Endodermal cell (in vitro differentiated cells): ENCODE results near the gene SNX19. TPM values are rescaled to one million over a fixed set of nuclear protein-coding genes. Genes with fewer than 3 reads are reported as not detected.

Source experiments
- DNase-seq: peaks from one replicate; pipeline ENCODE4 v3.0.0-alpha.2; 2017
- H3K27ac ChIP-seq: 2 replicates; pipeline ENCODE4 v1.5.1; 2013; ENCODE audit warnings: mild to moderate bottlenecking, low read depth, low read length, moderate library complexity
- H3K27me3 ChIP-seq: 2 replicates; pipeline ENCODE4 v1.6.1; 2013; ENCODE audit warnings: mild to moderate bottlenecking, low read length, moderate library complexity; ENCODE audit not compliant: insufficient read depth, control insufficient read depth, poor library complexity, severe bottlenecking
- H3K36me3 ChIP-seq: 2 replicates; pipeline ENCODE4 v1.7.0; 2013; ENCODE audit warnings: mild to moderate bottlenecking, low read length, moderate library complexity; ENCODE audit not compliant: control insufficient read depth, insufficient read depth
- H3K4me1 ChIP-seq: one replicate; pipeline ENCODE4 v1.7.0; 2013; ENCODE audit warnings: low read length; ENCODE audit not compliant: control insufficient read depth, insufficient read depth
- H3K4me3 ChIP-seq: 2 replicates; pipeline ENCODE4 v1.5.1; 2013; ENCODE audit warnings: mild to moderate bottlenecking, low read length, moderate library complexity
- H3K9ac ChIP-seq: 2 replicates; pipeline ENCODE4 v1.6.1; 2013; ENCODE audit warnings: mild to moderate bottlenecking, low read length, moderate library complexity; ENCODE audit not compliant: poor library complexity, severe bottlenecking; ENCODE audit errors: extremely low read depth
- H3K9me3 ChIP-seq: 2 replicates; pipeline ENCODE4 v1.6.1; 2013; ENCODE audit warnings: mild to moderate bottlenecking, low read length, moderate library complexity; ENCODE audit not compliant: control insufficient read depth
- H3K27ac Mint-ChIP-seq: 2 replicates; pipeline ENCODE4 v1.8.0; 2020; ENCODE audit warnings: mixed read lengths
- H3K27me3 Mint-ChIP-seq: 2 replicates; pipeline ENCODE4 v1.8.0; 2021; ENCODE audit warnings: mild to moderate bottlenecking, mixed read lengths; ENCODE audit not compliant: insufficient read depth
- H3K36me3 Mint-ChIP-seq: 2 replicates; pipeline ENCODE4 v1.8.0; 2020; ENCODE audit warnings: low read depth, mixed read lengths
- H3K4me1 Mint-ChIP-seq: 2 replicates; pipeline ENCODE4 v1.8.0; 2020; ENCODE audit warnings: mixed read lengths
- H3K4me3 Mint-ChIP-seq: 2 replicates; pipeline ENCODE4 v1.8.0; 2020; ENCODE audit warnings: mild to moderate bottlenecking, moderate library complexity, mixed read lengths
- H3K9me3 Mint-ChIP-seq: 2 replicates; pipeline ENCODE4 v1.8.0; 2020; ENCODE audit warnings: mild to moderate bottlenecking, mixed read lengths
- CTCF ChIP-seq: fragments of 200-600 bp; sonication (generic); conservative IDR thresholded peaks from 2 replicates; pipeline ENCODE4 v1.5.0; 2021; ENCODE audit warnings: antibody characterized with exemption, mild to moderate bottlenecking
- WGBS, 2 experiments: methylation state at CpG; one replicate each; pipeline versions ENCODE4 v1.1.5 to v1.1.7; 2013; ENCODE audit warnings: missing lambda C conversion rate in 2 of 2, mixed read lengths in 1 of 2; ENCODE audit not compliant: insufficient coverage in 1 of 2, insufficient read length in 1 of 2; 5-methylcytosine and 5-hydroxymethylcytosine counted together
- total RNA-seq, 2 donors: library from RNA; stranded (reverse); fragmentation: NEBNext Ultra II Directional in 1 of 2; extraction: Animal tissue kit (Norgen Biotek cat#: 25700) in 1 of 2; gene quantifications; 2 replicates in 1 of 2; 3 replicates in 1 of 2; pipeline ENCODE4 v1.2.1, GENCODE V29; 2021

The SNX19 gene
- total RNA-seq, 2 donors from 2014 or later = 32.3 to 37.5 TPM

- no peak overlapping the region for H3K9ac ChIP-seq
- Mint-ChIP-seq H3K27me3 (no peaks in the 10 kb centered on the region), H3K9me3 (no peaks in the 10 kb centered on the region), H3K27ac (no peak overlapping the region), H3K4me3 (no peak overlapping the region), H3K36me3 (peaks cover 68% of the 10 kb centered on the region), H3K4me1 (no peaks in the 10 kb centered on the region)
- H3K9me3 ChIP-seq = no peaks in the 10 kb centered on the region
- H3K36me3 ChIP-seq = peaks cover 70% of the 10 kb centered on the region
- no peaks in the 10 kb centered on the region for H3K4me1 ChIP-seq
- DNase-seq = no peak
- no peak overlapping the region for H3K4me3 ChIP-seq
- 90 to 93% methylated on average over 2 to 4 of the region's 4 CpGs for WGBS, 2 experiments
- no peak overlapping the region for H3K27ac ChIP-seq
- no peaks in the 10 kb centered on the region for H3K27me3 ChIP-seq
- TF ChIP-seq CTCF = no peak
Measured at GRCh38 chr11:130908770-130909625, 7.3 kb downstream of the SNX19 start.

- H3K9me3 Mint-ChIP-seq = no peaks in the 10 kb centered on the region
- no peak overlapping the region for H3K4me3 Mint-ChIP-seq
- H3K36me3 ChIP-seq = peaks cover 69% of the 10 kb centered on the region
- no peak overlapping the region for H3K4me3 ChIP-seq
- H3K27me3 ChIP-seq = no peaks in the 10 kb centered on the region
- no peaks in the 10 kb centered on the region for H3K4me1 ChIP-seq
- 93% methylated on average over 3 to 6 of the region's 6 CpGs for WGBS, 2 experiments
- H3K9ac ChIP-seq = no peak overlapping the region
- TF ChIP-seq CTCF = no peak
- no peak overlapping the region for H3K27ac Mint-ChIP-seq
- H3K27me3 Mint-ChIP-seq = no peaks in the 10 kb centered on the region
- no peak for DNase-seq
- H3K36me3 Mint-ChIP-seq = peaks cover 69% of the 10 kb centered on the region
- no peaks in the 10 kb centered on the region for H3K9me3 ChIP-seq
- H3K27ac ChIP-seq = no peak overlapping the region
- no peaks in the 10 kb centered on the region for H3K4me1 Mint-ChIP-seq
Measured at GRCh38 chr11:130908061-130908460, 8.2 kb downstream of the SNX19 start.

- TF ChIP-seq CTCF = no peak
- no peak overlapping the region for H3K4me3 ChIP-seq
- DNase-seq = no peak
- Mint-ChIP-seq H3K27me3 (no peaks in the 10 kb centered on the region), H3K4me3 (no peak overlapping the region), H3K9me3 (no peaks in the 10 kb centered on the region), H3K27ac (no peak overlapping the region), H3K36me3 (peaks cover 74% of the 10 kb centered on the region), H3K4me1 (no peaks in the 10 kb centered on the region)
- no peaks in the 10 kb centered on the region for H3K4me1 ChIP-seq
- H3K27ac ChIP-seq = no peak overlapping the region
- peaks cover 74% of the 10 kb centered on the region for H3K36me3 ChIP-seq
- no peak overlapping the region for H3K9ac ChIP-seq
- no peaks in the 10 kb centered on the region for H3K27me3 ChIP-seq
- no peaks in the 10 kb centered on the region for H3K9me3 ChIP-seq
Measured at GRCh38 chr11:130907229-130907628, 9.1 kb downstream of the SNX19 start.
